NAMALWA (cell line): Measurements from ENCODE around the gene HEXD.
"Not testable (repeated sequence)": the region's sequence is repeated elsewhere in the genome, so short reads cannot be mapped to it uniquely, and the experiment has no call there.

Experiments used
- DNase-seq: peaks from one replicate; pipeline ENCODE4 v3.0.0-alpha.2; 2015; ENCODE audit warnings: low spot score

HEXD gene

DNA sequence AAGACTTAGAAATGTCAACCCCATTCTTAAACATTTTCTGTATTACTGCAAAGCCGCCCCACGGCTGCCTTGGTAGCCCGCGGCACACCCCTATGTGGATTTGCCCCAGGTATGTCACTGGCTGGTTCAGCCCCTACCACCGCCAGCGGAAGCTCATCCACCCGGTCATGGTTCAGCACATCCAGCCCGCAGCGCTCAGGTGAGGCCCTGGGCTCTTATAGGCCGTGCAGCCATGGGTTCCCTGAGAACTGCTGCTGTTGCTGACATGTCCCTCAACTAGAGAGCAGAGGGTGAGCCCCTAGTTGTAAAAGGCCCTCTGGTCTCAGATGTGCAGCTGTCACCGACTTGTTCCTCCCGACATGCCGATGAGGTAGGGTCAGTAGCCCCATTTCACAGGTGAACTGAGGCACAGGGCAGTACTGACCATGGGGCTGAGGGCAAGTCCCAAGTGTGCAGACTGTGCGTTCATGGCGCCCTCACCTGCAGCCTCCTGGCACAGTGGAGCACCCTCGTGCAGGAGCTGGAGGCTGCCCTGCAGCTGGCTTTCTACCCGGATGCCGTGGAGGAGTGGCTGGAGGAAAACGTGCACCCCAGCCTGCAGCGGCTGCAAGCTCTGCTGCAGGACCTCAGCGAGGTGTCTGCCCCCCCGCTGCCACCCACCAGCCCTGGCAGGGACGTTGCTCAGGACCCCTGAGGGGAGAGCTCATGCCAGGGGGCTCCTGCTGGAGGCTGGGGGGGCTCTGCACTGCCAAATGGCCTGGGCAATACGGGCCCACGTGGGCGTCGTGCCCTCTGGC, 23.7 kb downstream of the HEXD start:
- no peak for DNase-seq

DNA sequence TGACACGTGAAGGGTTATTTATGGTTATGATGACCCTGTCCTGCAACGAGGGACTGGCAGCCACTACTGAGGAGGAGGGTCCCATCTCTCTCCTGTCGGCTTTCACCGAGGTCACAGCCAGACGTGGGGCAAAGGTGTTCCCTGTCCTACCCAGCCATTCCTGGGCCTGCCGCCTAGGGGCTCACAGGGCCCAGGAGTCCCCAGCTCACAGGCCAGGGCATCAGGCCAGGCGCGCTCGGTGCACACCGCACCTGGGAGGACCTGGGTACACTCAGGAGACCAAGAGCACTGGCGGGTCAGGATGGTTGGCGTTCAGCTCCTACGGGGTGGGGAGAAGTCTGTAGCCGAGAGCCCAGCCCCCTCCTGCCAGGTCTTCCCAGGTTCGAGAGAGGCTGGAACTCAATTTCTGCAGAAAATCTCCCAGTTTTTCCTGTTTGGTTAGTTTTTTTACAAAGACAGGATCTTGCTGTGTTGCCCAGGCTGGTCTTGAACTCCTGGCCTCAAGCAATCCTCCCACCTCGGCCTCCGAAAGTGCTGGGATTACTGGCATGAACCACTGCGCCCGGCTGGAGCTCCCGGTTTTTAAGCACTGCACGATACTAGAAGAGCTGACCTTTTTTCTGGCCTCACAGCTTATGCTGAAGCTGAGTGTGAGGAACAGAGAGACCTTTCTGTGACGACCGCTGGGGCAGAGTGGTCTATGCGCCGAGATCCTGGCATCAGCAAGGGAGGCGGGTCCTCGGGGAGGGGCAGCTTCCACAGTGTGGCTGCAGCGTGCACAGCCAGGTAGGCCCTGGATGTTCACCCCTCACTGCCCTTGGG, 24.7 kb downstream of the HEXD start:
- no peak for DNase-seq

DNA sequence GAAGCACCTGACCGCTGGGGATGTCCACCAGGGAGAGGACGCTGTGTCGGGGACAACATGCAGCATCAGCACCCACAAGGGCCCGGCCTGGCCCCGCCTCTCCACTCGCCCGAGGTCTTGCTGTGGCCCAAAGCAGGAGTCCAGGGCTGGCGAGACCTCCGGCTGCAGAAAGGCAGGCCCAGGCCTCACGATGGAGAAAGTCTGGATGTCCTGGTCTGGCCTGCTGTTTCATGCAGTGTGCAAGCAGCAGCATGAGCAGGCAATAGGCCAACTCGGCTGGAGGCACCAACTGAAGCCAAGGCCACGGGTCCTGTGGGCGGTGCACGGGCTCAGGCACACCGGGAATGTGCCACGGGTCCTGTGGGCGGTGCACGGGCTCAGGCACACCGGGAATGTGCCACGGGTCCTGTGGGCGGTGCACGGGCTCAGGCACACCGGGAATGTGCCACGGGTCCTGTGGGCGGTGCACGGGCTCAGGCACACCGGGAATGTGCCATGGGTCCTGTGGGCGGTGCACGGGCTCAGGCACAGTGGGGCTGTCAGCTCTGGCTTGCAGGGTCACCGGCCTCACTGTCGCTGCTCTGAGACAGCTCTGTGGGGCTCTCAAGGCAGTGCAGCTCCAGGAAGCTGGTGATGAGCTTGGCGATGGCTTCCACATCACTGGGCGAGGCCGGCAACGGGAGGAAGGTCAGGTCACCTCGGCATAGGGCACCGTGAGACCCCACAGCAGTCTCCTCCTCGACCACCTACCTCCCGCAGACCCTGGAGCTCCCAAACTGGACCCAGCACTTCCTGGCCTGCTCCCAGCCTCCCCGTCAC, 25.5 kb downstream of the HEXD start:
- no peak for DNase-seq

DNA sequence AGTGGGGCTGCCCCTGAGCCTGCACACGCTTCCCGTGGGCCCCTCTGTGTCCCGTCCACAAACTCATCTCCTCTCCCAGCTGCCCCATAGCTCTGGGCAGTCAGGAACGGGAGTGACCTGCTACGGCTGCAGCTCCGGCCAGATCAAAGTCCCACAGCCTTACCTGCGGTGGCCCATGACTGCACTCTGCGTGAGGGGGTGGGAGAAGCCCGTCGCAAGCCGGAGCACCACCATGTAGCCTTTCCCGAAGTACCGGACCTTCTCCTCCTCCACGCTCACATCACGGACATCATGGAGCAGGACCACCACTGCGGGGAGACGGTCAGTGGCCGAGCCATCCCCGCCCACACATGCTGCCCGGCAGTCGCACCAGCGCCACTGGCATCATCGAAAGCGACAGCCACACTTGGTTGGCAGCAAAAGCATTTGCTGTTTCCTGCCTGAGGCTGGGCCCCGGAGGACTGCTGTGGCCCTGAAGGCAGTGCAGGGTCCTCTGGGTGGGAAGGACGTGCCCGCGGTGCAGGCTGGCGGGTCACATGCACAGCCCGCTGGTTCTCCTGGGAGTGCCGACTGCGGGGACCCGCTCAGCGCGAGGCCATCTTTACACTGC, 26.2 kb downstream of the HEXD start:
- no peak for DNase-seq

DNA sequence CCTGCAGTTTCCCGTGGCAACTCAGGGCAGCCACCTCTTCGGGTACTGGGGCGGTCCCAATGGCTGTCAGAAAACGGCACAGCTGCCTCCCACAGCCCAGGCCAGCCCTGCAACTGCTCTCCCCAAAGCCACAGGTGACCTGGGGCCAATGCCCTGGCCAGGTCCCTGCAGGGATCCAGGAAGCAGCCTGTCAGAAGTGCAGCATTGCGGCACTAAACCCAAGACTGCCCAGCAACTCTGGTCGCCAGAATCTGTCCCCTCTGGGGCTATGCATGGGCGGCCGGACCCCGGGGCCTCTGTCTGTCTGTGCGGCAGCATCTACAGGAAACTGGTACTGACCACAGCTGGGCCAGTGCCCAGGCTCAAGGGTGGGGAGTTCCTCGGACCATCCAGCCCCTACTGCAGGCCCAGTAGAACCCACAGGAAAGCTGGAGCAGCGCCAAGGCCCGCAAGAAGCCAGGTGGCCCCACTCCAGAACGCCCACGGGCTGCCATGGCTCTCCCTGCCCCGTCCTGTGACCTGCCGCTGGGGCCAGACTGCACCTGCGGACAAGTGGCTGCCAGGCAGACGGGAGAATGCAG, 26.9 kb downstream of the HEXD start:
- no peak for DNase-seq

DNA sequence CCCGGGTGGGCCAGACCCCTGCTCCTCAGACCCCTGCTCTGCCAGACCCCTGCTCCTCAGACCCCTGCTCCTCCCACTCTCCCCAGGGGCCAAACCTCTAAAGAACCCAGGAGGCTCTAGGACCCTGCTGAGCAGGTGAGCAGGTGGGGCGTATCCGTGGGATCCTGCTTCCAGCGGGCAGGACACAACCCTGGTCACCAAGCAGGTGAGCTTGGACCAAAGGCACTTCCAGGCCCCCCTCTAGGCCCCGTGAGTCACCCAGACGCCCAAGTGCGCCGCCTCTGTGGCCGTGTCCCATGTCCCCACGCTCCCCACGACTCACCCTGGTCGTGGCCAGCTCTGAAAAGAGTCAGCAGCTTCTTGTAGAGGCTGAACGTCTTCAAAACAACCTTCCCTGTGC, 27.4 kb downstream of the HEXD start:
- DNase-seq = no peak

DNA sequence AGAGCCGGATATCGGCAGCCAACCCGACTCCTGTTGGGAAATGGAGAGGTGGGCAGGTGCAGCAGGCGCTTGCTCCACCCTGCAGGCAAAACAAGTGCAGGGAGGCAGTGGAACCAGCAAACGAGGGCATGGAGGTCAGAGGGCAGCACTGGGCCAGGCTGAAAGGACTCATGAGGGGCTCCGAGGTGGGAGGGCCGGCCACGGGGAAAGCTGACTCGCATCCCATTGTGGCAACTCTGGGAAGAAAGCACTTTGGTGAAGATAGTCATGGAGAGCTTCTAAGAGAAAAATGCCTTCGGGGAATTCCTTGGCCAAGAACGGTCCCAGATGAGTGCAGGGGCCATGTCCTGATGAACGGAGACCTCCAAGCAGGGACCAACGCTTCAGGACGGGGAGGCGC, 28.0 kb downstream of the HEXD start:
- DNase-seq = no peak

DNA sequence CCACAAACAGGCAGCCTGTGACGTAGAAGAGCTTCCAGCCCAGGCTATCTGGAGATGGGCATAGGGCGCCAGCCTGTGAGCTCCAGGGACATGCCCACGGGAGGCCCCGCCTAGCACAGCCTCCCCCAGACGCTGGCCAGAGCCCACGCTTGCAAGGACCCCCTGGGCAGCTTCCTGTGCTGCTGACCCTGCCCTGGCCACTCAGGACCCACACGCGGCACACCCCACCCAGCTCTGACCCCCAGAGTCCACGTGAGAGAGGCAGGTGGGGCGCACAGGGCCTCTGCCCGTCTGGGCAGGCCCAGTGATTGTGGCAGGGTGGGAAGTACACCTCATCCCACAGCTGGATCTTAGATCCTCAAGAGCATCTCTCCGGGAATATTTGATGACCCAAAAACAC, 28.5 kb downstream of the HEXD start:
- DNase-seq = no peak

DNA sequence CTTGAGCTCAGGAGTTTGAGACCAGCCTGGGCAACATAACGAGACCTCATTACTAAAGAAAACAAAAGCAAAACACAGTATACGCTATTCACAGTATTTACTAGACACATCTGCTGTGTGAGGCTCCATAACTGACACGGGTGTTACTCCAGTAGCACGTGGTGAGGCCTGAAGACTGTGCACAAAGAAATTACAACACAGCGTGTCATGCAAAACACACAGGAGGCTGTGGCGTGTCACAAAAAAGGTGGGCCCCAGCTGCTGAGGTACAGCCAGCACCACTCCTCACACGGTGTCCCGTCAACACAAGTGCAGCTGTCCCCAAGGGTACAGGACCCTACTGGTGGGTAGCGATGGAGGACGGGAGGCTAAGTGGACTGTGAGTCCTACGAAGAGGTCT, 29.7 kb downstream of the HEXD start:
- DNase-seq = peak; percentile 85

DNA sequence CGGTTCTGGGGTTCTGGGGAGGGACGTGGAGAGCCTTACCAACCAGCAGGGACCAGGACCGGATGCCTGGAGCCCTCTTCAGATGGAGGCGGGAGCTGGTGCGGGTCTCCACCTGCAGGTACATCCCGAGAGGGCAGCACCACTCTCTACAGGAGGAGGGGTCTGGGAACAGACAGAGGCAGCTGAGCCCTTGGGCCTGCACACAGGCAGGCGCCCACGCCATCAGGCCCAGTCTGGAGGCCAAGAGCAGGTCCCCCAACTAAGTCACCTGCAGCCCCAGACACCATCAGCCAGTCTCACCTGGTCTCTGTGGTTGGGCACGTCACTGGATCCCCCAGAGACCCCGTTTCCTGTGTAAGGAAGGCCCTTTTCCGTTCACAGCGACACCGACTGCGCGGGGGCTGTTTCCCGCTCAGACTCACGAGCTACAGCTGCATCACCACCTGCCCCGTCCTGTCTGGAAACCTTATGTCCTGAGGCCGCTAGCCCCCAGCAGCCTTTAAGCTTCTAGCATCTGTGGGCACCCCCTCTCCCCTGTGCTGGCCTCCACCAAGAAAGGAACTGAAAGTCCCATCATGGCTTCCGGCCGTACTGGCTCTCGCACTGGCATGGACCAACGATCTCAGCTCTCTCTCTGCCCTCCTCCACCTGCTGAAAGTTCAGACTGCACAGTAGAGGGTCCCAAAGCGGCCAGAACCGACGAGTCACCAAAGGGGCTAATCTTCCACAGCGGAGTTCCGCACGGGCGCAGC, 31.2 kb downstream of the HEXD start:
- peak; percentile 98 for DNase-seq

DNA sequence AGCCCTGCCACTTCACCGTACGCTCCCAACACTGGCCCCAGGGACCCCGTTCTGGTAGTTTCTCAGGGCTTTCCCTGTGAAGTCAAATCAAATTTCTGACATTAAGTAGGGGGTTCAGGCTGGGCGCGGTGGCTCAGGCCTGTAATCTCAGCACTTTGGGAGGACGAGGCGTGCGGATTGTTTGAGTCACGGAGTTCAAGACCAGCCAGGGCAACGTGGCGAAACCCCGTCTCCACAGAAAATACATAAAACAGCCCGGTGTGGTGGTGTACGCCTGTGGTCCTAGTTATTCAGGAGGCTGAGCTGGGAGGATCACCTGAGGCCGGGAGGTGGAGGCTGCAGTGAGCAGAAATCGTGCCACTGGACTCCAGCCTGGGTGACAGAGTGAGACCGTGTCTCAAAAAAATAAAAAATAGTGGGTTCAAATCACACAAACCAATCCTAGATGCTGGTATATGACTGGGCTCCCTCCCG, 31.8 kb downstream of the HEXD start:
- no peak for DNase-seq

DNA sequence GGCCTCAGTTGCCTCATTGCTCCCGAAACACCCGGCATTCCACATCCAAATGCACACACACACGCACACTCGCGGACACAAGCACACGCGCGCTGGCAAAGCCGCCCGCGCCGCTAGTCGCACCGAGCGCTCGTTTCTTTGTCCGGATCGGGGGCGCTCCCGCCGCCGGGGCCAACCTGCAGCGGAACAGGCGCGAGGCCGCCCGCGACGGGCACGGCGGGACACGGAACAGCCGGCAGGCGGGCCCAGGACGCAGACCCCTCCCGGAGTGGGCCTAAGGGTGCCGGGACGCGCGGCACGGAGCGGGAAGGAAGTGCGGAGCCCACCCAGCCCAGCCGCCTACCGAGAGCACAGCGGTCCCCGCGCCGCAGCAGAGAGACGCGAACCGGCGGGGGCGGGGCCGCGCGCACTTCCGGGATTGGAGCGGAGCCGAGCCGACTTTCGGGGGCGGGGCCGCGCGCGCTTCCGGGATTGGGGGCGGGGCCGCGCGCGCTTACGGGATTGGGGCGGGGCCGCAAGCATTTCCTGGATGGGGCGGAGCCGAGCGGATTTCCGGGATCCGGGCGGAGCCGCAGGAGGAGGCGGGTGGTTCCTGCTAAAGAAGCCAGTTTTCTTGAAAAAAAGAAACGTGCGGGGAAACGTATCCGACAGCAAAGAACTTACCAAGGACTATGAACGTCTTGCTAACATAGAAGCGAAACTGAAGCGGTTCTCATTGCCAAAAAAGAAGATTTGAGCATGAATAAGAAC, 32.4 kb downstream of the HEXD start, which contains the start of gene CYBC1:
Gene CYBC1, minus strand, starts transcription at position 396 of the 750 bp plus-strand sequence. CDS start 1,498 bp downstream, outside the sequence.
- peak; percentile 91 for DNase-seq

DNA sequence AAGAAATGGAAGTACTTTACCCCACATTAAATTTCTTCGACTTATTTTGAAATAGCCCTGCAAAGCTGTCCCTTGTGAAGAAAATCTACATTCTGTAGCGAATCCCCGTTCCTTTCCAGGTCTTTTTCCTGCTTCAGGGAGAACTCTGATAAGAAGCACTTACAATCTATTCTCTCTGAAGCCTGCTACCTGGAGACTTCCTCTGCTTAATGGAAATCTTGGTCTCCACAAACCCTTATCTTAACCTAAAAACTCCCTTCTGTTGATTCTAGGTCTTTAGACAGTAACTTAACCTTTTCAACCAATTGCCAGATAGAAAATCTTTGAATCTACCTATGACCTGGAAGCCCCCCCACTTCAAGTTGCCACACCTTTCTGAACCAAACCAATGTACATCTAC, 34.0 kb downstream of the HEXD start:
- no peak for DNase-seq

DNA sequence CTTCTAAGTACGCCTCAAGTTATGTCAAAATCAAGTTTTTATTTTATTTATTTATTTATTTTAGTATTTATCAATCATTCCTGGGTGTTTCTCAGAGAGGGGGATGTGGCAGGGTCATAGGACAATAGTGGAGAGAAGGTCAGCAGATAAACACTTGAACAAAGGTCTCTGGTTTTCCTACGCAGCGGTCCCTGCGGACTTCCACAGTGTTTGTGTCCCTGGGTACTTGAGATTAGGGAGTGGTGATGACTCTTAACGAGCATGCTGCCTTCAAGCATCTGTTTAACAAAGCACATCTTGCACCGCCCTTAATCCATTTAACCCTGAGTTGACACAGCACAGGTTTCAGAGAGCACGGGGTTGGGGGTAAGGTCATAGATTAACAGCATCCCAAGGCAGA, 35.0 kb downstream of the HEXD start:
- DNase-seq = not testable (repeated sequence)

DNA sequence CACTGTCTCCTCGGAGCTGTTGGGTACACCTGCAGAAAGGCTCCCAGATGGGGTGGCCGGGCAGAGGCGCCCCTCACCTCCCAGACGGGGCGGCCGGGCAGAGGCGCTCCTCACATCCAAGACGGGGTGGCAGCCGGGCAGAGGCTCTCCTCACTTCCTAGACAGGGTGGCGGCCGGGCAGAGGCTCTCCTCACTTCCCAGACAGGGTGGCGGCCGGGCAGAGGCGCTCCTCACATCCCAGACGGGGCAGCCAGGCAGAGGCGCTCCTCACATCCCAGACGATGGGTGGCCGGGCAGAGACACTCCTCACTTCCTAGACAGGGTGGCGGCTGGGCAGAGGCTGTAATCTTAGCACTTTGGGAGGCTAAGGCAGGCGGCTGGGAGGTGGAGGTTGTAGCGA, 35.6 kb downstream of the HEXD start:
- not testable (repeated sequence) for DNase-seq

DNA sequence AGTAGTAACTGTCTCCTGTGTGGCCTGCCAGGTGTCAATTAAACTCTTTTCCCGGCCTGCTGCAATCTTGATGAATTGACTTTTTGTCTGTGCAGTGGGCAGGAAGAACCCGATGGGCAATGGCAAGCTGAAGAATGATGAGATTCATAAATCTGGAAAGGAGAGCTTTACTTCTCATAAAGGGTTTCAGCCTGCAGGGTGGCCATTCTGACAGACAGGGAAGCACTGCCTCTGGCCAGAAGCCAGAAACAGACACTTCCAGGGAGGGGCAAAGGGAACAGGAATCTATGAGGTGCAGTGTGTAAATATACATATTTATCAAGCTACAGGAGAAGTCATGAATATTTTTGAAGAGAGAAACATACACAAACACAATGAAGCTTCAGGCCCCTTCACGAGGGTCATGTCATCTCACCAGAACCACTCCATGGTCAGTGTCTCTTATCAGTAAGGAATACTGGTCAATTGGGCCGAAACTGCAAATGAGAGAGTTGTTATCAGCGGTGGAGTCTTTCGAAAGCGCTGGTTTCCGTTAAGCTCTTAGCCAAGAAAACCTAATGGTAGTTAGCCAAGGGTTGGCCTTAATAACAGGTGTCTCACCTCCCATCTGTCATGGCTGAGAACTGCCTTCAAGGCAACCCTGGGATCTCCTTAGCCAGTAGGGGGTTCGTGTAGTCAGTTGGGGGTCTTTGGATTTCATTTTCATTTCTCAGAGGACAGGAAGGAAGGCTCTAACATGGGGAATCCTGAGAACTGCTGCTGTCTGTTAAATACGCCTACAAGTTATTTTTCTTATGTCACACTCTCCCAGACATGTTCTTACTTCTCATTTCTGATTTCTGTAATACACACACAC, 39.2 kb downstream of the HEXD start:
- no peak for DNase-seq

DNA sequence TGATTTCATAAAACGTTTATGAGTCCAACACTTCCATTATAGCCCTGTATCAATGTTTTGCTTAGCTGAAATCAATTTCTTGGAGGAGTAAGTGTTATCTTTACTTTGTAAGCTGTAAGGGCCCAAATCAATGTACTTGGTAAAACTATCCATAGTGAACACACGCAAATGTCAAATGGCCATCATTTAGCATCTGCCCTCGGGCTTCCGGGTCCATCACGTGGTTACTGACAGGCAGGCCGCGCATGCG, 39.7 kb downstream of the HEXD start:
- no peak for DNase-seq

DNA sequence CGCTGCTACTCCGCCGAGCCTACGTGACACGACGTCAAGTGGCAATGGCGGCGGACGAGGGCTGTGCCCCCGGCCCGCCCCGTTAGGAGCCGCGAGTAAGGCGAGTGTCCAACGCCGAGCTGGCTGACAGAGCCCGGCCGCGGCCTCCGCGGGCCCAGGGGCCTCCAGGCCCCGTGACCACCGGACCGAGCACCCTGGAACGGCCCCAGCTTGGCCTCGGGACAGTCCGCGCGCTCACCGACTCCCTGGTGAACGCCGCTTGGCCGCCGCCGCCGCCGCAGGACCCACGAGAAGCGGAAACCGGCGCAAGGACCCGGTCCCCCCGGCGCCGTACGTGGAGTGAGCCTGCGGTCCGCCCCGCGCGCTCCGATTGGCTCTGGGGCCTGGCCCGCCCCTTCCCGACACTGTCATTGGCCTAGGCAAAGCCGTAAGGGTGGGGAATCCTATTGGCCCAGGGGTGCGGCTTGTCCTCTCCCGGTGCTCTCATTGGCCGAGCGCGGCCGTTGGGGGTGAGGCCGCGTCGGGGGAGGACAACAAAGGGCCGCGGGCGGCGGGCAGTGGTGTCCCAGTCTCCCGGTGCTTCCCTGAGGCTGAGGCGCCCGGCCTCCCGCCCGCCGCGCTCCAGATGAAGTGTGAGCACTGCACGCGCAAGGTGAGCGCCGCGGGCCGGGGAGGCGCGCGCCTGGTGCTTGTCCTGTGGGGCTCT, 40.2 kb downstream of the HEXD start, which contains the start of gene NARF:
Gene NARF, plus strand, starts transcription at position 563 of the 706 bp plus-strand sequence. Its CDS starts 63 bp downstream, at position 626.
- peak; percentile 98 for DNase-seq
